KOPT-K1 (cell line): ENCODE data around the gene ARHGDIA.
"Not testable (repeated sequence)": the region's sequence is repeated elsewhere in the genome, so short reads cannot be mapped to it uniquely, and the experiment has no call there.

ENCODE experiments used
- H3K27ac ChIP-seq: fragments of 200-600 bp; sonication (generic); 2 replicates; pipeline ENCODE4 v1.5.1; 2016; ENCODE audit warnings: antibody characterized with exemption, mild to moderate bottlenecking, low read depth, low read length; ENCODE audit not compliant: poor library complexity, severe bottlenecking
- H3K36me3 ChIP-seq: fragments of 200-600 bp; sonication (generic); 2 replicates; pipeline ENCODE4 v1.5.1; 2017; ENCODE audit warnings: antibody characterized with exemption, mild to moderate bottlenecking, low read length, moderate library complexity; ENCODE audit not compliant: insufficient read depth
- H3K9me3 ChIP-seq: fragments of 200-600 bp; sonication (generic); 2 replicates; pipeline ENCODE4 v1.5.1; 2017; ENCODE audit warnings: antibody characterized with exemption, low read length, mild to moderate bottlenecking; ENCODE audit not compliant: insufficient read depth, poor library complexity, severe bottlenecking

Gene ARHGDIA

DNA sequence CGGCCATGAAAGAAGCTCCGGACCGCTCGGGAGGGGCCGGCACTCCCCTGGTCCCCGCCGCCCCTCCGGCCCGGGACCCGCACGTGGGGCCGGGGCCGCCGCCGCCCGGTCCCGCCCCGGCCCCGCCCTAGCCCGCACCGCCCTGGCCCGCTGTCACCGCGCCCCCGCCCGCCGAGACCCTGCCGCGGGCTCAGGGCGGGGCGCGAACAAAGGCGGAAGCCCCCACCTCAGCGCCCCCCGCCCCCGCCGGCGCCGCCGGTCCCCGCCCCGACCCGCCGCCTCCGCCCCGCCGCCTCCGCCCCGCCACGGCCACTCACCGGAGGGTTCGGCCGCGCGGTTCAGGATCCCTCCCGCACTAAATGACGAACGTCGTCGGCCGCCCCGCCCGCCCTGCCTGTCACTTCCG, at the start of gene ARHGDIA:
TSS of gene ARHGDIA (minus strand) at position 357 of the 406 bp plus-strand sequence. CDS start 1,407 bp downstream, outside the sequence.
- peak within 1 kb of the TSS; percentile 98 for H3K27ac ChIP-seq
- H3K9me3 ChIP-seq, result no peaks in the 10 kb centered on the region
- H3K36me3 ChIP-seq, result peaks cover 45% of the 10 kb centered on the region

DNA sequence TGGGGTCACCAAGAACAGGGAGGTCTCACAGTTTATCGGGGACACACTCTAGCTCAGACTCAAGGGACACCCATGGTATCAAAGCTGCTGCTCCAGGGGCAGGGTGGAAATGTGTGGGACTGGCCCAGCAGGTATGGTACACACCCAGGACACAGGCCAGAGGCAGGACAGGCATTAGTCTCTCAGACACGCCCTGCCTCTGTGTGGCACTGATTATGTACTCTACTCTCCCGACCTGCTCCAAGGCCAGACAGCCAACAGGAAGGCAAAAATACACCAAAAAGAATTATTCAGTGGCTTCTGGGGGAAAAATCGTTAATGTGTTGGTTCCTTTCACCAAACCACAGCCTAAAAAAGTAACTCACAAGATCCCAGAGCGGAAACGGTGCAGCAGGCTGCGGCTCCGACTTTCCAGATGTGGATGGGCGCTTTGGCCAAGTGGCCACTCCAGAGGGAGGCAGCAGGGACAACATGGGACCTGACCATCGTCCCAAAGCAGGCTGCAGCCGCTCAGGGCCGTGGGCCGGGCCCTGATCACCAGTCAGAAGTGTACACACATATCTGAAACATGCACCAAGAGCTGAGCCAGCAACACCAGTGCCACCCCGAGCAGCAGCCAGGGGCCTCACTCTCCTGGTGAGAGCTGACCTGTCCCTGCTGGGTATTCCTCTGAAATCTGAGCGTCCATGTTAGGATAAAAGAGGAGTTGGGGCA, 47.9 kb upstream of the ARHGDIA start:
- H3K27ac ChIP-seq, result no peak overlapping the region
- H3K9me3 ChIP-seq, result no peaks in the 10 kb centered on the region
- peaks cover 52% of the 10 kb centered on the region for H3K36me3 ChIP-seq

DNA sequence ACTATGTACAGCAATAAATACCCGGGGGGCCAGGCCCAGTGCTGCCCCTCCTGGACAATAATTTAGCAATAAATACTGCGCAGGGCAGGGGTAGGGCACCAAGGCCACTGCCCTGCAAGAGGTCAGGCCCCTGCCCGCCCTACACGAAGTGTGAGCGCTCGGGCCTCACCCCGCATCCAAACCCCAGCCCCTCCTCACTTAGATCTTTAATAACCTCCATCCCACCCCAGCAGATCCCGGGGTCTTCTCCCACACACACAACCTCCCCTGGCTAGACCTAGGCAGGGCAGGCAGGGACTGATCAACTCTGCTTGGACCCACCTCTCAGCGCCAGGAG, 47.2 kb upstream of the ARHGDIA start:
- peak overlapping the region; percentile 67 for H3K27ac ChIP-seq
- H3K9me3 ChIP-seq, result not testable (repeated sequence)
- H3K36me3 ChIP-seq, result peaks cover 59% of the 10 kb centered on the region

DNA sequence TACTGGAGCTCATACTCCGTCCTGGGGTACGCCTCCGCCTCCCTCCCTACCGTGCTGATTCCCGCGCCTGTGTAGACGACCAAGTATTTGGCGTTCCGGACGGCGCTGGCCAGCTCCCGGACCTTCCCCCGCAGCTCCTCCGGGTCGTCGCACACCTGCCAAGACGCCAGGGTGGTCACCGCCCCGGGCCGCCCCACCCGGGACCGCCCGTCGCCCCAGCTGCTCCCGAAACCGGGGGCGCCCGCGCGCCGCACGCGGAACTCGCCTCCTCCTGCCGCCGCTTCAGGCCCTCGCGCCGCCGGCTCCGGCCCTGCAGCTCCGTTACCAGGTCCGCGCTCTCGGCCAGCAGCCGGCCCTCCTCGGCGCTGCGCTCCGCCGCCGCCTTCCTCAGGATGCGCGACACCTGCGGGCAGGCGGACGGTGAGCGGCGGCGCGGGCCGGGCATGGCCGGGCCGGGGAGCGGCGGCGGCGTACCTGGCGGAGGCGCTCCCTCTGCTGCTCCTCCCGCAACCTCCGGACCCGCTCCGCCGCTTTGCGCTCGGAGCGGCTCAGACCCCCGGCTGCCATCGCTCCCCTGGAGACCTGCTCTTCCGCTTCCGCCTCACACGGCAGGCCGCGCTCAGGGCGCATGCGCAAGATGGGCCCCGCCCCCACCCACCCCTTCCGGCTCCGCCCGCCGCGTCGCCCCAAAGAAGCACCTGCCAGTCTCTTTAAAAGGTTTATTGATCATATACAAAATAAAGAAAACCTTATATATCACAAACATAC, 46.6 kb upstream of the ARHGDIA start, which contains the start of gene SIRT7:
TSS of gene SIRT7 (minus strand) at position 612 of the 768 bp plus-strand sequence. CDS start at position 567, 45 bp downstream.
- peak within 1 kb of the TSS; percentile 67 for H3K27ac ChIP-seq
- H3K36me3 ChIP-seq, result peaks cover 62% of the 10 kb centered on the region
- no peaks in the 10 kb centered on the region for H3K9me3 ChIP-seq

DNA sequence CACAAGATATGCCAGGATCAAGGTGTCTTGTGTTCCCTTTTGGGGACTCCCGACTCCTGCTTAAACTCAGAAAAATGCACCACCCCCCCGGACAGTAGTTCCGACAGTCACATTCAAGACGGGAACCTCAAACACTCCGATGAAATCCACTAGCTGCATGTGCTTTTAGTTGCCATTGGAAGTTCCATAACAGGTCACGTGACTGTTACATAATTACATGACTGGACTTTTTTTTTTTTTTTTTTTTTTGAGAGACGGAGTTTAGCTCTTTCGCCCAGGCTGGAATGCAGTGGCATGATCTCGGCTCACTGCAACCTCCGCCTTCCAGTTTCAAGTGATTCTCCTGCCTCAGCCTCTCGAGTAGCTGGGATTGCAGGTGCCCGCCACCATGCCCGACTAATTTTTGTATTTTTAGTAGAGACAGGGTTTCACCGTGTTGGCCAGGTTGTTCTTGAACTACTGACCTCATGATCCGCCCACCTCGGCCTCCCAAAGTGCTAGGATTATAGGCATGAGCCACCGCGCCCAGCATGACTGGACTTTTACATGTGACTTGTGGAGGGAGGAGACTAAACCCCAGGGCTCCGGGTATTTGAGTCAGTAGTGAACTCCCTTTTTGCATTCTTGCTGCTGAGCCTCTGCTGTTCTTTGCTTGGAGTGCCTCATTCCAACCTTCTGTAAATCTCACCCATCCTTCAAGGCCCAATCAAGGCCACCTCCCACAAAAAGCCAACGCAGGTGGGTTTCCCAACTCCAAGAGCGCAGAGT, 45.3 kb upstream of the ARHGDIA start:
- no peak overlapping the region for H3K27ac ChIP-seq
- peaks cover 64% of the 10 kb centered on the region for H3K36me3 ChIP-seq

DNA sequence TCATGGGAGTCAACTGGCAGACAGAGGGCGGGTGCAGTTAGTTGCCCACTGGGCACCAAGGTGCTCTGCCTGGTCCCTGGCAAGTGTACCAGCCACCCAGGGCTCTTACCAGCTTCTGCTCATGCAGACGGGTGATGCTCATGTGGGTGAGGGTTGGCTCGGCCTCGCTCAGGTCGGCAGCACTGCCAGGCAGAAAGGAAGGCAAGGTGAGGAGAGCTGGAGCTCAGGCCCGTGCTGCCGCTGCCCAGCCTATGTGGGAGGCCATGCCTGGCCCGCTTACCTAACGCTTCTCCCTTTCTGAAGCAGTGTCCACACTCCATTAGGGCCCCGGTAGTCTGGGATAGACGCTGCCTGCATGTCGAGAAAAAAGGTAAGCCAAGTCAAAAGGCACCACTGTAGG, 44.2 kb upstream of the ARHGDIA start:
- Histone ChIP-seq H3K36me3 (peaks cover 58% of the 10 kb centered on the region), H3K9me3 (no peaks in the 10 kb centered on the region)

More for the DNA sequence above, 45.3 kb upstream of the ARHGDIA start:
- no peaks in the 10 kb centered on the region for H3K9me3 ChIP-seq

DNA sequence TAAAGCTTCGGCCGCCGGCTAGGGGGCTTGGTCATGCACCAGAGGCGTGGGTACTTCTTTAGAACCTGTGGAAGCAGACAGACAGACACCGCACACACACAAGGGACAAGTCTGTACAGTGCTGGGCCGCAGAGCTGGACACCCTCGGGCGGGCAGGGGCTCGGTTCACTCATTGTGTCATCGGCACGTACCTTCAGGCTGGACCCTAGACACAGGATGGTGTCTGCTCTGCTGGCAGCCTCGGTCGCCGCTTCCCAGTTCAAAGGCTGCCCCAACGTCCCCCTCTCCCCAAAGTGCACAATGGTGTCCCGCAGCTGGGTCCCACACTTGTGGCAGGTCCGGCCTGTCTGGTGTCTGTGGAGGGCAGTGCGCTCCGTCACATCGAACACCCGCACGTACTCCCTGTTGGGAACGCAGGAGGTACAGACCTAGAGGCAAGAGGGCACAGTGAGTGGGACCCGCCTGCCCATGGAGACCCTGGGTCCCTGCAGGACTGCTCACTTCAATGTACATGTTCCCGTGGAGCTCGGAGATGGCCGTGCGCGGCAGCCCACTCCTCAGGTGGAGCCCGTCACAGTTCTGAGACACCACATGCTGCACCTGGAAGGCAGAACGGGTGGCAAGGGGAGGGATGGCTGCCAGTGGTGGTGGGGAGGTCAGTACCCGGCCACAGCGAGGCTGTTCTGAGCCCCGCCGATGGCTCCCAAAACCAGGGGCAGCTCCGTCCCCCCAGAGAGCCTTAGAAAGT, 43.1 kb upstream of the ARHGDIA start:
- peaks cover 53% of the 10 kb centered on the region for H3K36me3 ChIP-seq
- H3K27ac ChIP-seq, result no peak overlapping the region
- H3K9me3 ChIP-seq, result no peaks in the 10 kb centered on the region

More for the DNA sequence above, 44.2 kb upstream of the ARHGDIA start:
- H3K27ac ChIP-seq, result no peak overlapping the region

DNA sequence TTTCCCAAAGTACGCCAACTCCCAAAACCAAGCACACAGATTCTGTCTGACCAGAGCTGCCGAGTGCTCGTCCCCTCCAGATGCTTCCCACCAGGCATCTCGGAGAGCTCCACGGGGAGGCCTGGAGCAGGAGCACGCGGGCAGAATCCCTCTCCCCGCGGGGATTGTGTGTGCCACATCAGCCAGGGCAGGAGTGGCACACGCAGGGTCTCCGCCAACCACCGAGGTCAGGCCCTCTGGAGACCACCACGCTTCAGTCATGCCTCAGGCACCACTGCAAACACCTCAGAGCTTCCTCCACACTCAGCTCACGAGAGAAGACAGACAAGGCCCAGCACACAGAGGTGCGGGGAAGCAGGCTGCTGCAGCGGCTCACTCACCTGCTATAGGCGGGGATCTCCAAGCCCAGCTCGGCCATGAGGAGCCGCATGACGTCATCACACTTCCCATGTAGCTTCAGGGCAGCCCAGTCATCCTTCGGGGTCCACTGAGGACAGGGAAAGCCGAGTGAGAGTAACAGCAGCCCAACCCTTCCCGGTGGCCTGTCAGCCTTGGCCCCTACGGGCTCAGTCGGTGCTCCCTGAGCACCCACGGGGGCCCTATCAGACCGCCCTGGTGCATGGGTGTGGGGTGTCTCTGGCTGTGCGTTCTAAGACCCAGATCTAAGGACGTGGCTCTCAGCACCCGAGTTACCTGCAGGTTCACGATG, 42.4 kb upstream of the ARHGDIA start:
- Histone ChIP-seq H3K9me3 (no peaks in the 10 kb centered on the region), H3K27ac (no peak overlapping the region), H3K36me3 (peaks cover 57% of the 10 kb centered on the region)

DNA sequence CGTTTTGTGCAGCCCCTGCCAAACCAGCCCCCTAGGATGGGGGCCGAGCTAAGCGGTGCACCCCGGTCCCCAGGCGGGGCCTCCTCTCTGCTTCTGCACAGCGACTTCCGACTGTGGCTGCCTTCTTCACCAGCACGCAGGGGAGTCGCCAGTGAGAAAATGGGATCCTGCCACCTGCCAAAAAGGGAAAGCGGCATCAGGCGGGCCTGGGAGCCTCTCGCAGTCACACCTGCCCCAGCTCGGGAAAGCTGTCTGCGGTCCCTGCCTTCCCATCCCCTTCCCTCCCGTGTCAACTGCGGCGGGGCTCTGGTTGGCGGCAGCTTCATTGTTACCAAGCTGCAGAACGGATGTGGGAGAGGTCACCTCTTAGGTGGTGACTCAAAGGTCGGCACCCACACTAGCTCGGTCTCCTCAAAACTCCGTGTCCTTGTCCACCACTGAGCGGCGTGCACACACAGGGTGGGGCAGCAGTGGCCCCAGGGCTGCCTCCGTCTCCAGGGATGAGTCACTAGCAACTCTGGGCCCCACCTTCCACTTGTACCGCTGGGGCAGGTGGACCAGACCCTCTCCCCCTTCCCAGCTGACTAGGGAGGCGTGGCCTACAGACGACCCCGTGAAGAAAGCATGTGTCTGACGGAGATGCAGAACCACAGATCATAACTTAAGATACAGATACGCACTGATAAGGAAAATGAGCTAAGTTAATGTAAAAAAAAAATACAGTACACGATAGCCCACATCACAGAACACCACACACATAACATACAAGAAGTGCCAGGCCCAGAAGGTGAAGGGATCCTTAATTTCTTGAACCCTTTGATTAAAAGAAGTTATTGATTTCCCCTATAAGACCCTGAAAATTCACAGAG, 41.5 kb upstream of the ARHGDIA start:
- no peak overlapping the region for H3K27ac ChIP-seq
- H3K9me3 ChIP-seq, result no peaks in the 10 kb centered on the region
- H3K36me3 ChIP-seq, result peaks cover 66% of the 10 kb centered on the region

DNA sequence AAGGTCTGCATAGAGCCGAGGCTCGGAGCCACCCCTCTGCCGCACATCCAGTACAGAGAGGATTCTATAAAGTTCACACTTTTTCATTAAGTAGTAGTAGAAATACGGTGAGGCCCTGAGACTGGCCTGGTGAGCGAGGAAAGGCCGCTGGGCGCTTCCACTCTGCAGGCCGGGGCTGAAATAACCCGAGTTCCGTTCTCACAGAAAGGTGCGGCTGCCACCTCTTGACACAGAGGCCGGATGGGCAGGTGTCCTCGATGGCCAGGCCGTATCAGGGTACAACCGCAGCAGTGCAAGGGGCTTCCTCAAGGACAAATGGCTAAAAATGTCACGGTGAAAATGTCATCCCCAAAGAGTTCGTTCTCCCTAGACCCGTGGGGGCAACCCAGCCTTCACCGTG, 40.8 kb upstream of the ARHGDIA start:
- no peaks in the 10 kb centered on the region for H3K9me3 ChIP-seq
- H3K27ac ChIP-seq, result no peak overlapping the region
- peaks cover 73% of the 10 kb centered on the region for H3K36me3 ChIP-seq

DNA sequence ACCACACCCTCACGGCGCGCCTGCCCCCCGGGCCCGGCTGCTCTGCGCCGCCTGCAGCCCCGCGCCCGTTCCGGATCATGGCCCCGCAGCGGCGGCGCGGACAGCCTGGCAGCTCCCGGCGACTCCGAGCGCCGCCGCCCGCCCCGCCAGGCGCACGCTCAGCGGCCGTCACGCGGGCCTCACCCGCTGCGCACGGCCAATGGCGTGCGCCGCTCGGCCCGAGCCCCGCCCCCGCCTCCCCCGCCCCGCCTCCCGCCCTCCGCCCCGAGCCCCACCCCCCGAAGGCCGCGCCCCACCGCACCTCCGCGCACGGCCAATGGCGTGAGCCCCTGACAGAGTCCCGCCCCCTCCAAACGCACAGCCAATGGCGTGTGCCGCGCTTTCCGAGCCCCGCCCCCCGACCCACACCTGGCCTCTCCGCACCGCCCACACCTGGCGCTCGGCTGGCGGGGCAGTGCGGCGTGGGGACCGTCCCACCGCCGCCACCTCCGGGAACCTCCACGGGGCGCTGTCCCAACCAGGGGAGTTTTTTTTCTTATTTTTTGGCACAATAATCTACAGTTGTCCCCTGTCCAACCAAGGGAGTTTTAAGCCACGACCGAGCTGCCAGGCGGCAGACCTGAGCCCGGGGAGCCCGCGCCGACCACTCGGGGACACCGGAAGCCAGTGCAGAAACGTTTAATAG, 40.3 kb upstream of the ARHGDIA start, which contains the start of gene PCYT2:
TSS of gene PCYT2 (minus strand) at position 123 of the 685 bp plus-strand sequence. CDS start at position 79, 44 bp downstream.
- no peaks in the 10 kb centered on the region for H3K9me3 ChIP-seq
- H3K36me3 ChIP-seq, result peaks cover 78% of the 10 kb centered on the region
- H3K27ac ChIP-seq, result peak within 1 kb of the TSS; percentile 65

DNA sequence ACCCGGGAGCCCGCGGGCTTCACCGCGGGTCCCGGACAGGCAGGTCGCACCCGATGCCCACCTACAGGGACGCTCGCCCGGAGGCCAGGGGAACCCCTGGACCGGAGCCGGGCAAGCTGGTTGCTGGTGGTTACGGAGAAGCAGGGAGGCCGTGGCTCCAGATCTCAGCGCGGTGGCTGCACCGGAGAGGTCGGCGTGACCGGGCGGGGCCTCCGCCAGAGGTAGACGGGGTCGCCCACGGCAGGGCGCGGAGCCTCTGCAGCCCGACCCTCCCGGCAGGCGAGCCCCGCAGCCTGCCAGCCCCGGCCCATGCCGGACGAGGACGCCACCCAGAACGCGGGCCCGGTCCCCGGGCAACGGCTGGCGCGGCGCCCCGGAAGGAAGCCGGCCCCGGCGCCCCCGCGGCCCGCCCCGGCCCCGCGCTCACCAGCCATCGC, 39.7 kb upstream of the ARHGDIA start:
- peaks cover 80% of the 10 kb centered on the region for H3K36me3 ChIP-seq
- peak overlapping the region; percentile 65 for H3K27ac ChIP-seq
- no peaks in the 10 kb centered on the region for H3K9me3 ChIP-seq
